ENCODE measurements around the gene VSTM4. TPM values are rescaled to one million over a fixed set of nuclear protein-coding genes. Genes with fewer than 3 reads are reported as not detected.

Gene VSTM4
- total and polyA plus RNA-seq, 2 experiments from 2014 or later: 9.5 to 12.3 TPM

GRCh38 chr10:49034925-49035324 lies 80.4 kb downstream of the VSTM4 start:
- no peak for DNase-seq
- TF ChIP-seq EZH2 (IDR thresholded peaks at IDR 0.05; ENCODE audit: insufficient read depth, poor library complexity, severe bottlenecking) (no peak), EZH2phosphoT487 (IDR thresholded peaks at IDR 0.05; ENCODE audit: insufficient read depth, low read depth) (no peak)
- Histone ChIP-seq H3K79me2 (ENCODE audit: insufficient read depth) (no peaks in the 10 kb centered on the region), H3K9me3 (ENCODE audit: low read depth) (no peaks in the 10 kb centered on the region), H3K27me3 (replicated peaks; ENCODE audit: insufficient read depth) (no peaks in the 10 kb centered on the region), H3K4me2 (ENCODE audit: unreplicated experiment) (no peak overlapping the region), H4K20me1 (ENCODE audit: insufficient read depth) (no peaks in the 10 kb centered on the region), H3K9ac (no peak overlapping the region), H3K36me3 (ENCODE audit: low read depth) (no peaks in the 10 kb centered on the region), H3K4me3 (no peak overlapping the region), H3F3A (ENCODE audit: insufficient read depth) (peaks cover 19% of the 10 kb centered on the region), H3K4me1 (ENCODE audit: insufficient read depth) (peaks cover 13% of the 10 kb centered on the region), H3K27ac (no peak overlapping the region), H2AFZ (no peak overlapping the region), H3K9me2 (ENCODE audit: insufficient read depth) (no peaks in the 10 kb centered on the region)
- WGBS, 2 experiments (ENCODE audit: low coverage in 1 of 2, low lambda C conversion rate in 2 of 2, missing lambda C conversion rate in 2 of 2): 86 to 88% methylated on average over 6 of the region's 6 CpGs
- in situ Hi-C loops (cut with MboI): no loop called here

DNA sequence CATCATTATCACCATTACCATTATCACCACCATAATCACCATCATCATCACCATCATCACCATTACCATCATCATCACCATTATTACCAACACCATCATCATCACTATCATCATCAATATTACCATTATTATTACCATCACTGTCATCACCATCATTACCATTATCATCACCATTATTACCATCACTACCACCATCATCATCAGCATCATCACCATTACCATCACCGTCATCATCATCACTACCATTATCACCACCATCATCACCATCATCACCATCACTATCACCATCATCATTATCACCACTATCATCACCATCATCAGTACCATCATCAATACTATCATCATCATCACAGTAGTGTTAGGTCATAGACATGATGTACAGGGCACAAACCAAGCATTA lies 81.4 kb downstream of the VSTM4 start:
- Histone ChIP-seq H3K9me3 (ENCODE audit: low read depth) (no peaks in the 10 kb centered on the region), H3K9ac (no peak overlapping the region), H3K9me2 (ENCODE audit: insufficient read depth) (no peaks in the 10 kb centered on the region), H2AFZ (no peak overlapping the region), H3K79me2 (ENCODE audit: insufficient read depth) (no peaks in the 10 kb centered on the region), H3K36me3 (ENCODE audit: low read depth) (no peaks in the 10 kb centered on the region), H3F3A (ENCODE audit: insufficient read depth) (peaks cover 19% of the 10 kb centered on the region), H4K20me1 (ENCODE audit: insufficient read depth) (no peaks in the 10 kb centered on the region), H3K4me1 (ENCODE audit: insufficient read depth) (peaks cover 13% of the 10 kb centered on the region), H3K4me3 (no peak overlapping the region), H3K4me2 (ENCODE audit: unreplicated experiment) (no peak overlapping the region), H3K27me3 (replicated peaks; ENCODE audit: insufficient read depth) (no peaks in the 10 kb centered on the region), H3K27ac (no peak overlapping the region)
- TF ChIP-seq EZH2 (IDR thresholded peaks at IDR 0.05; ENCODE audit: insufficient read depth, poor library complexity, severe bottlenecking) (no peak), EZH2phosphoT487 (IDR thresholded peaks at IDR 0.05; ENCODE audit: insufficient read depth, low read depth) (no peak)
- in situ Hi-C loops (cut with MboI): no loop called here
- 80 to 88% methylated on average over 1 of the region's 1 CpG for WGBS, 2 experiments (ENCODE audit: low coverage in 1 of 2, low lambda C conversion rate in 2 of 2, missing lambda C conversion rate in 2 of 2)
- DNase-seq: no peak

- H2AFZ ChIP-seq: no peak overlapping the region
- in situ Hi-C loops (cut with MboI): no loop called here
- 86 to 100% methylated on average over 1 of the region's 1 CpG for whole genome bisulfite sequencing, 2 experiments (ENCODE audit: low coverage in 1 of 2, low lambda C conversion rate in 2 of 2, missing lambda C conversion rate in 2 of 2)
These were observed 85.7 kb downstream of the VSTM4 start for GRCh38 chr10:49029666-49030065.

DNA sequence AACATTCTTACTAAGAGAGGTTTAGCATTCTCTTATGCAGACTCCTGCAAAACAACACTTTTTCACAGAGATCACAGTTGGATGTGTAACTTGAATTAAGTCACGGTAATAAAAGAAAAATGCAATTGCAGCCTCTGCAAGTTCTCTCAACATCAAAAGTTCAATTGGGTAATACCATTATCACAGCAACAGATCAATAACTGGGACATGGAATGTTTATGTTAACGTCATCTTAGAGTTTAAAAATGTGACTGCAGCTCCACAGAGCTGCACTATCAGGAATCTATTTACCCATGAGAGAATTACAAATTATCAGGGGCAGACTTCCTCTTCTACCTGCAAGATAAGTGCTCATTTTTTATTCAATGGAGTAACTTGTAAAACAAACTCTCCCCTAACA lies 86.7 kb downstream of the VSTM4 start:
- no peaks in the 10 kb centered on the region for H3K9me2 ChIP-seq (ENCODE audit: insufficient read depth)
- no peak overlapping the region for H3K27ac ChIP-seq
- no peaks in the 10 kb centered on the region for H3F3A ChIP-seq (ENCODE audit: insufficient read depth)
- TF ChIP-seq EZH2 (IDR thresholded peaks at IDR 0.05; ENCODE audit: insufficient read depth, poor library complexity, severe bottlenecking) (no peak), EZH2phosphoT487 (IDR thresholded peaks at IDR 0.05; ENCODE audit: insufficient read depth, low read depth) (no peak)
- no peaks in the 10 kb centered on the region for H3K27me3 ChIP-seq (replicated peaks; ENCODE audit: insufficient read depth)
- H3K36me3 ChIP-seq (ENCODE audit: low read depth): no peaks in the 10 kb centered on the region
- peaks cover 5% of the 10 kb centered on the region for H3K4me1 ChIP-seq (ENCODE audit: insufficient read depth)
- H3K9me3 ChIP-seq (ENCODE audit: low read depth): no peaks in the 10 kb centered on the region
- in situ Hi-C loops (cut with MboI): no loop called here
- no peaks in the 10 kb centered on the region for H4K20me1 ChIP-seq (ENCODE audit: insufficient read depth)
- no peak overlapping the region for H3K4me2 ChIP-seq (ENCODE audit: unreplicated experiment)
- no peak overlapping the region for H2AFZ ChIP-seq
- no peak overlapping the region for H3K9ac ChIP-seq
- no peaks in the 10 kb centered on the region for H3K79me2 ChIP-seq (ENCODE audit: insufficient read depth)
- WGBS, 2 experiments (ENCODE audit: low coverage in 1 of 2, low lambda C conversion rate in 2 of 2, missing lambda C conversion rate in 2 of 2): 84 to 91% methylated on average over 2 of the region's 2 CpGs
- no peak overlapping the region for H3K4me3 ChIP-seq
- no peak for DNase-seq

More at GRCh38 chr10:49029666-49030065, 85.7 kb downstream of the VSTM4 start:
- Histone ChIP-seq H3K27ac (no peak overlapping the region), H4K20me1 (ENCODE audit: insufficient read depth) (no peaks in the 10 kb centered on the region), H3K36me3 (ENCODE audit: low read depth) (no peaks in the 10 kb centered on the region), H3F3A (ENCODE audit: insufficient read depth) (no peaks in the 10 kb centered on the region), H3K27me3 (replicated peaks; ENCODE audit: insufficient read depth) (no peaks in the 10 kb centered on the region), H3K9me2 (ENCODE audit: insufficient read depth) (no peaks in the 10 kb centered on the region), H3K4me1 (ENCODE audit: insufficient read depth) (no peaks in the 10 kb centered on the region), H3K79me2 (ENCODE audit: insufficient read depth) (no peaks in the 10 kb centered on the region), H3K4me2 (ENCODE audit: unreplicated experiment) (no peak overlapping the region), H3K9ac (no peak overlapping the region), H3K9me3 (ENCODE audit: low read depth) (no peaks in the 10 kb centered on the region), H3K4me3 (no peak overlapping the region)
- DNase-seq: no peak
- no peak for TF ChIP-seq EZH2phosphoT487 (IDR thresholded peaks at IDR 0.05; ENCODE audit: insufficient read depth, low read depth)
- TF ChIP-seq EZH2 (IDR thresholded peaks at IDR 0.05; ENCODE audit: insufficient read depth, poor library complexity, severe bottlenecking): no peak
